HepG2 (cell line): ENCODE results near the gene CCDC154. TPM values are rescaled to one million over a fixed set of nuclear protein-coding genes. Genes with fewer than 3 reads are reported as not detected.

Experiments
- AGO1 ChIP-seq: fragments of 200-400 bp; formaldehyde crosslinking; IDR thresholded peaks from 2 replicates; pipeline ENCODE4 v1.6.1; 2017; ENCODE audit warnings: mild to moderate bottlenecking, low read depth, low read length, moderate library complexity; ENCODE audit not compliant: poor library complexity, severe bottlenecking
- KMT2B ChIP-seq: IDR thresholded peaks from 2 replicates; pipeline ENCODE4 v1.6.1; 2016; ENCODE audit warnings: missing genetic modification reagents, missing compliant biosample characterization
- NFE2 ChIP-seq: sonication (generic); formaldehyde crosslinking; IDR thresholded peaks from 2 replicates; pipeline ENCODE4 v1.4.0; 2020; ENCODE audit warnings: missing genetic modification reagents
- PCBP2 ChIP-seq: fragments of 200-400 bp; formaldehyde crosslinking; optimal IDR thresholded peaks from 2 replicates; pipeline ENCODE3; 2018; ENCODE audit warnings: low read length, low read depth; ENCODE audit not compliant: poor library complexity, severe bottlenecking
- RARG ChIP-seq: sonication (generic); formaldehyde crosslinking; IDR thresholded peaks from 2 replicates; pipeline ENCODE4 v1.4.0; 2020; ENCODE audit warnings: low read depth, mild to moderate bottlenecking, missing genetic modification reagents
- SOX6 ChIP-seq, 2 experiments: fragments of 450-650 bp in 1 of 2; sonication (generic) in 1 of 2; formaldehyde crosslinking in 1 of 2; IDR thresholded peaks; 2 replicates each; pipeline versions ENCODE4 v1.4.0 to v1.6.1; 2017 to 2020; ENCODE audit warnings: antibody characterized with exemption in 1 of 2, mild to moderate bottlenecking in 1 of 2, missing genetic modification reagents in 1 of 2
- SPEN ChIP-seq: sonication (generic); formaldehyde crosslinking; IDR thresholded peaks from 2 replicates; pipeline ENCODE4 v1.5.1; 2020; ENCODE audit warnings: low read depth, mild to moderate bottlenecking, missing genetic modification reagents
- THAP11 ChIP-seq: IDR thresholded peaks from 2 replicates; pipeline ENCODE4 v1.6.1; 2016; ENCODE audit warnings: missing biosample characterization, missing genetic modification reagents
- ZFP41 ChIP-seq: sonication (generic); formaldehyde crosslinking; IDR thresholded peaks from 2 replicates; pipeline ENCODE4 v1.4.0; 2020; ENCODE audit warnings: mild to moderate bottlenecking, missing genetic modification reagents, borderline replicate concordance
- ZNF256 ChIP-seq: sonication (generic); formaldehyde crosslinking; conservative IDR thresholded peaks from 2 replicates; pipeline ENCODE4 v1.4.0; 2020; ENCODE audit warnings: missing genetic modification reagents
- ZNF44 ChIP-seq: sonication (generic); formaldehyde crosslinking; IDR thresholded peaks from 2 replicates; pipeline ENCODE4 v1.5.1; 2020; ENCODE audit warnings: mild to moderate bottlenecking, missing genetic modification reagents
- ZSCAN20 ChIP-seq: sonication (generic); formaldehyde crosslinking; IDR thresholded peaks from 2 replicates; pipeline ENCODE4 v1.4.0; 2020; ENCODE audit warnings: missing genetic modification reagents, mild to moderate bottlenecking, borderline replicate concordance
- polyA plus RNA-seq, 8 experiments: library from polyadenylated mRNA; depleted of rRNA in 3 of 8; stranded (reverse) in 7 of 8; unstranded in 1 of 8; fragments of >200 nt; fragmentation: Illumina TruSeq in 4 of 8; extraction: Trizol in 4 of 8; gene quantifications; 2 replicates each; pipeline versions ENCODE4 v1.2.1 to v1.2.3, GENCODE V29; 2011 to 2016; ENCODE audit warnings: low read depth in 4 of 8, missing spikeins in 1 of 8, mixed read lengths in 1 of 8; ENCODE audit not compliant: insufficient read depth in 1 of 8
- total RNA-seq, 5 experiments: library from RNA; depleted of rRNA; stranded (reverse); fragments of >200 nt; fragmentation: Illumina TruSeq; extraction: Trizol; gene quantifications; 2 replicates each; pipeline ENCODE4 v1.2.3, GENCODE V29; 2016; ENCODE audit warnings: low read depth in 1 of 5
- TF ChIP-seq, protein P1 (sequence below): sonication (generic); formaldehyde crosslinking; IDR thresholded peaks from one replicate; pipeline ENCODE4 v1.5.1; 2020; ENCODE audit warnings: mild to moderate bottlenecking, missing genetic modification reagents; ENCODE audit errors: not compliant biosample characterization
- TF ChIP-seq, protein P2 (sequence below): sonication (generic); formaldehyde crosslinking; IDR thresholded peaks from 2 replicates; pipeline ENCODE4 v1.4.0; 2020; ENCODE audit warnings: low read depth, mild to moderate bottlenecking, missing genetic modification reagents
- TF ChIP-seq, protein P3 (sequence below): sonication (generic); formaldehyde crosslinking; IDR thresholded peaks from 2 replicates; pipeline ENCODE4 v1.4.0; 2020; ENCODE audit warnings: missing genetic modification reagents, mild to moderate bottlenecking, borderline replicate concordance

The CCDC154 gene
- total and polyA plus RNA-seq, 2 of the 13 experiments (the other 11 are each of a cell fraction or from before 2014, with no cell fraction given): 0.92 to 1.5 TPM

DNA sequence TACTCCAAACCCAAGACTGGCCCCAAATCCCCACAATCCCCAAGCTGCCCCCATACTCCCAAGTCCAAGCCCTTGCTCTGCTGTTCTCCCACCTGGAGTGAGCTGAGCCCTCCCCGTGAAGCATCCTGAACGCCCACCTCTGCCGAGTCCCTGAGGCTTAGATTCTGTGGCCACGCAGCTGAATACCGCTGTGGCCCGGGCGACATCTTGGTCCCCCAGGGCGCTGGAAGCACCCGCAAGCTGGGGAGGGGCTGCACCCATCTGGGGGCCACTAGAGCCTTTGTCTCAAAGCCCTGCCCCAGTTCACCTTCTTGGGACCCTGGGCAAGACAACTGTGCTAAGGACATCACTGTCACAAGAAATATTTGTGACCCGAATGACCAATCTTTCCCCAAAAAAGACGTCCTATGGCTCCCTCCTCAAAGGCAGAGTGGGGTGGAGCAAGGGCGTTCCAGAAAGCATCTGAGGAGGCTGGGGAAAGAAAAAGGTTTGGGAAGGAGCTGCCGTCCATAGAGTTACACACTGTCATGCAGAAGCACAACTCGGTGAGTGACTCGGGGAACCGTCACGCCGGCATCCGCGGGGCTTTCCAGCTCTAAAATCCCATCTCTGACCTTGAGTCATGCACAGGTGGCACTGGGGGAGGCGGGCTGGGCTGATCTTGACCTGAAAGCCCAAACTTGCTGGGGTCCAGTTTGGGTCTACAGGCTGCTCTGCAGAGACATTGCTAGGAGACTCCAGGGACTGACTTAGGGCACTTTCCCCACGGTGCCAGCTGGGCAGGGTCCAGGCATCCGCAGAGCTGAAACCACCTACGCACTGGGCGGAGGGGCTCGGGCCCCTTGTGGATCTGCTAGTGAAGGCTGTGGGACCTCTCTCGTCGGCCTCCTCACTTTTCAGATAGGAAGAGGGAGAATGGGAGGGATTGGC, 37.8 kb upstream of the CCDC154 start (continued):
- TF ChIP-seq, protein P1, sequence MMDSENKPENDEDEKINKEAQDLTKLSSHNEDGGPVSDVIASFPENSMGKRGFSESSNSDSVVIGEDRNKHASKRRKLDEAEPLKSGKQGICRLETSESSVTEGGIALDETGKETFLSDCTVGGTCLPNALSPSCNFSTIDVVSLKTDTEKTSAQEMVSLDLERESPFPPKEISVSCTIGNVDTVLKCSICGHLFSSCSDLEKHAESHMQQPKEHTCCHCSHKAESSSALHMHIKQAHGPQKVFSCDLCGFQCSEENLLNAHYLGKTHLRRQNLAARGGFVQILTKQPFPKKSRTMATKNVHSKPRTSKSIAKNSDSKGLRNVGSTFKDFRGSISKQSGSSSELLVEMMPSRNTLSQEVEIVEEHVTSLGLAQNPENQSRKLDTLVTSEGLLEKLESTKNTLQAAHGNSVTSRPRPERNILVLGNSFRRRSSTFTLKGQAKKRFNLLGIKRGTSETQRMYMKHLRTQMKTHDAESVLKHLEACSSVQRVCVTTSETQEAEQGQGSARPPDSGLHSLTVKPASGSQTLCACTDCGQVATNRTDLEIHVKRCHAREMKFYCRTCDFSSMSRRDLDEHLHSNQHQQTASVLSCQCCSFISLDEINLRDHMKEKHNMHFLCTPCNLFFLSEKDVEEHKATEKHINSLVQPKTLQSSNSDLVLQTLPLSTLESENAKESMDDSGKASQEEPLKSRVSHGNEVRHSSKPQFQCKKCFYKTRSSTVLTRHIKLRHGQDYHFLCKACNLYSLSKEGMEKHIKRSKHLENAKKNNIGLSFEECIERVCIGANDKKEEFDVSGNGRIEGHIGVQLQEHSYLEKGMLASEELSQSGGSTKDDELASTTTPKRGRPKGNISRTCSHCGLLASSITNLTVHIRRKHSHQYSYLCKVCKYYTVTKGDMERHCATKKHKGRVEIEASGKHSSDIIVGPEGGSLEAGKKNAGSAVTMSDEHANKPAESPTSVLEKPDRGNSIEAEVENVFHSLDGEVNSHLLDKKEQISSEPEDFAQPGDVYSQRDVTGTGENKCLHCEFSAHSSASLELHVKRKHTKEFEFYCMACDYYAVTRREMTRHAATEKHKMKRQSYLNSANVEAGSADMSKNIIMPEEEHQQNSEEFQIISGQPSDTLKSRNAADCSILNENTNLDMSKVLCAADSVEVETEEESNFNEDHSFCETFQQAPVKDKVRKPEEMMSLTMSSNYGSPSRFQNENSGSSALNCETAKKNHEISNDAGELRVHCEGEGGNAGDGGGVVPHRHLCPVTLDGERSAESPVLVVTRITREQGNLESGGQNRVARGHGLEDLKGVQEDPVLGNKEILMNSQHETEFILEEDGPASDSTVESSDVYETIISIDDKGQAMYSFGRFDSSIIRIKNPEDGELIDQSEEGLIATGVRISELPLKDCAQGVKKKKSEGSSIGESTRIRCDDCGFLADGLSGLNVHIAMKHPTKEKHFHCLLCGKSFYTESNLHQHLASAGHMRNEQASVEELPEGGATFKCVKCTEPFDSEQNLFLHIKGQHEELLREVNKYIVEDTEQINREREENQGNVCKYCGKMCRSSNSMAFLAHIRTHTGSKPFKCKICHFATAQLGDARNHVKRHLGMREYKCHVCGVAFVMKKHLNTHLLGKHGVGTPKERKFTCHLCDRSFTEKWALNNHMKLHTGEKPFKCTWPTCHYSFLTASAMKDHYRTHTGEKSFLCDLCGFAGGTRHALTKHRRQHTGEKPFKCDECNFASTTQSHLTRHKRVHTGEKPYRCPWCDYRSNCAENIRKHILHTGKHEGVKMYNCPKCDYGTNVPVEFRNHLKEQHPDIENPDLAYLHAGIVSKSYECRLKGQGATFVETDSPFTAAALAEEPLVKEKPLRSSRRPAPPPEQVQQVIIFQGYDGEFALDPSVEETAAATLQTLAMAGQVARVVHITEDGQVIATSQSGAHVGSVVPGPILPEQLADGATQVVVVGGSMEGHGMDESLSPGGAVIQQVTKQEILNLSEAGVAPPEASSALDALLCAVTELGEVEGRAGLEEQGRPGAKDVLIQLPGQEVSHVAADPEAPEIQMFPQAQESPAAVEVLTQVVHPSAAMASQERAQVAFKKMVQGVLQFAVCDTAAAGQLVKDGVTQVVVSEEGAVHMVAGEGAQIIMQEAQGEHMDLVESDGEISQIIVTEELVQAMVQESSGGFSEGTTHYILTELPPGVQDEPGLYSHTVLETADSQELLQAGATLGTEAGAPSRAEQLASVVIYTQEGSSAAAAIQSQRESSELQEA (CRISPR knock-in tag): no peak
- TF ChIP-seq ZNF256 (CRISPR knock-in tag): no peak
- TF ChIP-seq ZSCAN20 (CRISPR knock-in tag): no peak
- no peak for TF ChIP-seq PCBP2
- no peak for TF ChIP-seq ZNF44
- TF ChIP-seq THAP11 (CRISPR knock-in tag): no peak
- no peak for TF ChIP-seq KMT2B (CRISPR knock-in tag)
- TF ChIP-seq, protein P2, sequence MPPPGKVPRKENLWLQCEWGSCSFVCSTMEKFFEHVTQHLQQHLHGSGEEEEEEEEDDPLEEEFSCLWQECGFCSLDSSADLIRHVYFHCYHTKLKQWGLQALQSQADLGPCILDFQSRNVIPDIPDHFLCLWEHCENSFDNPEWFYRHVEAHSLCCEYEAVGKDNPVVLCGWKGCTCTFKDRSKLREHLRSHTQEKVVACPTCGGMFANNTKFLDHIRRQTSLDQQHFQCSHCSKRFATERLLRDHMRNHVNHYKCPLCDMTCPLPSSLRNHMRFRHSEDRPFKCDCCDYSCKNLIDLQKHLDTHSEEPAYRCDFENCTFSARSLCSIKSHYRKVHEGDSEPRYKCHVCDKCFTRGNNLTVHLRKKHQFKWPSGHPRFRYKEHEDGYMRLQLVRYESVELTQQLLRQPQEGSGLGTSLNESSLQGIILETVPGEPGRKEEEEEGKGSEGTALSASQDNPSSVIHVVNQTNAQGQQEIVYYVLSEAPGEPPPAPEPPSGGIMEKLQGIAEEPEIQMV (CRISPR knock-in tag): no peak
- TF ChIP-seq RARG (CRISPR knock-in tag): no peak
- TF ChIP-seq ZFP41 (CRISPR knock-in tag): no peak
- TF ChIP-seq, protein P3, sequence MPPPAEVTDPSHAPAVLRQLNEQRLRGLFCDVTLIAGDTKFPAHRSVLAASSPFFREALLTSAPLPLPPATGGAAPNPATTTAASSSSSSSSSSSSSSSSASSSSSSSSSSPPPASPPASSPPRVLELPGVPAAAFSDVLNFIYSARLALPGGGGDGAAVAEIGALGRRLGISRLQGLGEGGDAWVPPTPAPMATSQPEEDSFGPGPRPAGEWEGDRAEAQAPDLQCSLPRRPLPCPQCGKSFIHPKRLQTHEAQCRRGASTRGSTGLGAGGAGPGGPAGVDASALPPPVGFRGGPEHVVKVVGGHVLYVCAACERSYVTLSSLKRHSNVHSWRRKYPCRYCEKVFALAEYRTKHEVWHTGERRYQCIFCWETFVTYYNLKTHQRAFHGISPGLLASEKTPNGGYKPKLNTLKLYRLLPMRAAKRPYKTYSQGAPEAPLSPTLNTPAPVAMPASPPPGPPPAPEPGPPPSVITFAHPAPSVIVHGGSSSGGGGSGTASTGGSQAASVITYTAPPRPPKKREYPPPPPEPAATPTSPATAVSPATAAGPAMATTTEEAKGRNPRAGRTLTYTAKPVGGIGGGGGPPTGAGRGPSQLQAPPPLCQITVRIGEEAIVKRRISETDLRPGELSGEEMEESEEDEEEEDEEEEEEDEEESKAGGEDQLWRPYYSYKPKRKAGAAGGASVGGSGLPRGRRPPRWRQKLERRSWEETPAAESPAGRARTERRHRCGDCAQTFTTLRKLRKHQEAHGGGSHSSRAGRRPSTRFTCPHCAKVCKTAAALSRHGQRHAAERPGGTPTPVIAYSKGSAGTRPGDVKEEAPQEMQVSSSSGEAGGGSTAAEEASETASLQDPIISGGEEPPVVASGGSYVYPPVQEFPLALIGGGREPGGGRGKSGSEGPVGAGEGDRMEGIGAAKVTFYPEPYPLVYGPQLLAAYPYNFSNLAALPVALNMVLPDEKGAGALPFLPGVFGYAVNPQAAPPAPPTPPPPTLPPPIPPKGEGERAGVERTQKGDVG: no peak
- no peak for TF ChIP-seq SPEN (CRISPR knock-in tag)
- no peak for TF ChIP-seq NFE2 (CRISPR knock-in tag)
- no peak for TF ChIP-seq AGO1
- no peak for TF ChIP-seq SOX6 (IDR thresholded peaks at IDR 0.05)
- no peak for TF ChIP-seq SOX6 (CRISPR knock-in tag; IDR thresholded peaks at IDR 0.05)
